CD14-positive monocyte (primary cell): Measurements from ENCODE around the gene EML6. TPM values are rescaled to one million over a fixed set of nuclear protein-coding genes. Genes with fewer than 3 reads are reported as not detected.

Source experiments
- DNase-seq, 3 donors: peaks; one replicate each; pipeline ENCODE4 v3.0.0-alpha.2; 2011 to 2022
- H2AFZ ChIP-seq: 2 replicates; pipeline ENCODE4 v1.6.0; 2012; ENCODE audit warnings: mild to moderate bottlenecking, low read depth, low read length, inconsistent platforms; ENCODE audit not compliant: insufficient read depth, poor library complexity, severe bottlenecking
- H3K27ac ChIP-seq, 2 donors: 1 replicate in 1 of 2; 2 replicates in 1 of 2; pipeline ENCODE4 v1.5.1; 2012 to 2013; ENCODE audit warnings: low read length in 2 of 2, control low read depth in 1 of 2, inconsistent platforms in 1 of 2, low read depth in 1 of 2, mild to moderate bottlenecking in 1 of 2
- H3K27me3 ChIP-seq, 2 donors: one replicate each; pipeline versions ENCODE4 v1.6.0 to v1.6.1; 2011 to 2013; ENCODE audit warnings: low read length in 2 of 2; ENCODE audit not compliant: control insufficient read depth in 2 of 2, insufficient read depth in 2 of 2
- H3K36me3 ChIP-seq, 2 donors: replicated peaks in 1 of 2; 1 replicate in 1 of 2; 2 replicates in 1 of 2; pipeline versions ENCODE4 v1.5.1 to v1.6.1; 2012 to 2013; ENCODE audit warnings: low read length in 2 of 2, control low read depth in 1 of 2, inconsistent platforms in 1 of 2, mild to moderate bottlenecking in 1 of 2; ENCODE audit not compliant: insufficient read depth in 2 of 2, control insufficient read depth in 1 of 2
- H3K4me1 ChIP-seq, 2 donors: 1 replicate in 1 of 2; 2 replicates in 1 of 2; pipeline versions ENCODE4 v1.5.1 to v1.6.1; 2012 to 2013; ENCODE audit warnings: low read length in 2 of 2, control low read depth in 1 of 2, inconsistent platforms in 1 of 2, mild to moderate bottlenecking in 1 of 2, moderate library complexity in 1 of 2; ENCODE audit not compliant: insufficient read depth in 2 of 2, control insufficient read depth in 1 of 2
- H3K4me2 ChIP-seq: replicated peaks from 2 replicates; pipeline ENCODE3; 2012; ENCODE audit warnings: low read length, moderate library complexity, mild to moderate bottlenecking; ENCODE audit not compliant: poor library complexity, severe bottlenecking; ENCODE audit errors: extremely low read depth
- H3K4me3 ChIP-seq, 3 experiments: fragments of 200-600 bp in 1 of 3; sonication (generic) in 1 of 3; replicated peaks in 1 of 3; 1 replicate in 2 of 3; 2 replicates in 1 of 3; pipeline ENCODE4 v1.5.1; 2011 to 2013; ENCODE audit warnings: low read length in 3 of 3, mild to moderate bottlenecking in 3 of 3, control low read depth in 2 of 3, low read depth in 2 of 3, inconsistent platforms in 1 of 3, moderate library complexity in 1 of 3
- H3K79me2 ChIP-seq: 2 replicates; pipeline ENCODE4 v1.6.0; 2012; ENCODE audit warnings: mild to moderate bottlenecking, control low read depth, inconsistent platforms, low read length, moderate library complexity; ENCODE audit not compliant: insufficient read depth
- H3K9ac ChIP-seq: 2 replicates; pipeline ENCODE4 v1.6.0; 2017; ENCODE audit warnings: low read length, mild to moderate bottlenecking; ENCODE audit not compliant: insufficient read depth, poor library complexity, severe bottlenecking
- H3K9me3 ChIP-seq, 2 donors: replicated peaks in 1 of 2; 1 replicate in 1 of 2; 2 replicates in 1 of 2; pipeline versions ENCODE4 v1.5.1 to v1.6.1; 2012 to 2013; ENCODE audit warnings: low read length in 2 of 2, control low read depth in 1 of 2; ENCODE audit not compliant: control insufficient read depth in 1 of 2, insufficient read depth in 1 of 2
- H4K20me1 ChIP-seq: 2 replicates; pipeline ENCODE4 v1.6.0; 2012; ENCODE audit warnings: mild to moderate bottlenecking, low read length, control low read depth, moderate library complexity; ENCODE audit not compliant: insufficient read depth
- H3K27ac Mint-ChIP-seq, 7 donors: one replicate each; pipeline ENCODE4 v1.8.0; 2020; ENCODE audit warnings: mild to moderate bottlenecking in 7 of 7, mixed read lengths in 7 of 7, moderate library complexity in 6 of 7, inconsistent platforms in 2 of 7
- H3K27me3 Mint-ChIP-seq, 3 donors: one replicate each; pipeline ENCODE4 v1.8.0; 2021 to 2022; ENCODE audit warnings: low read depth in 3 of 3, mild to moderate bottlenecking in 3 of 3, mixed read lengths in 3 of 3, moderate library complexity in 3 of 3, inconsistent platforms in 1 of 3
- H3K36me3 Mint-ChIP-seq, 2 donors: one replicate each; pipeline ENCODE4 v1.8.0; 2020; ENCODE audit warnings: mixed read lengths in 2 of 2, inconsistent platforms in 1 of 2, mild to moderate bottlenecking in 1 of 2
- H3K4me1 Mint-ChIP-seq: one replicate; pipeline ENCODE4 v1.8.0; 2020; ENCODE audit warnings: mild to moderate bottlenecking, mixed read lengths
- H3K4me3 Mint-ChIP-seq, 2 donors: one replicate each; pipeline ENCODE4 v1.8.0; 2020; ENCODE audit warnings: mild to moderate bottlenecking in 2 of 2, mixed read lengths in 2 of 2, moderate library complexity in 1 of 2
- H3K9me3 Mint-ChIP-seq, 7 donors: one replicate each; pipeline ENCODE4 v1.8.0; 2020 to 2022; ENCODE audit warnings: mixed read lengths in 7 of 7, mild to moderate bottlenecking in 6 of 7, moderate library complexity in 6 of 7, inconsistent platforms in 2 of 7
- CTCF ChIP-seq: fragments of 200-600 bp; IDR thresholded peaks from one replicate; pipeline ENCODE4 v1.8.0; 2022; ENCODE audit warnings: antibody characterized with exemption, mild to moderate bottlenecking
- WGBS: methylation state at CpG from one replicate; pipeline ENCODE4 v1.1.5; 2013; ENCODE audit warnings: missing lambda C conversion rate; ENCODE audit not compliant: insufficient coverage; 5-methylcytosine and 5-hydroxymethylcytosine counted together
- intact Hi-C, 2 donors: fragments of 100-400 bp; cut with micrococcal nuclease; formaldehyde crosslinking; loops; one replicate each; pipeline versions ENCODE4 v1.15.0 to v1.15.1; 2023
- polyA plus RNA-seq, 3 donors: library from polyadenylated mRNA; depleted of rRNA in 1 of 3; unstranded in 2 of 3; stranded (reverse) in 1 of 3; fragments of 300-500 nt in 2 of 3; fragments of >200 nt in 1 of 3; fragmentation: Illumina TruSeq in 2 of 3; gene quantifications; 1 replicate in 2 of 3; 2 replicates in 1 of 3; pipeline ENCODE4 v1.2.3, GENCODE V29; 2012 to 2021

EML6 gene
- polyA plus RNA-seq, 3 donors = 0.79 TPM; not detected in 2

GRCh38 chr2:54687595-54688152 is 35.8 kb upstream of the EML6 start:
- H3K36me3 Mint-ChIP-seq = no peaks in the 10 kb centered on the region
- no peak overlapping the region for H3K4me3 Mint-ChIP-seq
- Histone ChIP-seq H3K4me1 (no peaks in the 10 kb centered on the region), H3K4me3 (no peak overlapping the region), H3K27me3 (peaks cover 0 to 2% of the 10 kb centered on the region in 2 donors), H3K9ac (no peak overlapping the region), H3K79me2 (no peaks in the 10 kb centered on the region), H3K4me2 (no peak overlapping the region), H2AFZ (peak overlapping the region; percentile 11), H3K27ac (no peak overlapping the region), H3K9me3 (peaks cover 0 to 2% of the 10 kb centered on the region in 2 donors), H3K36me3 (no peaks in the 10 kb centered on the region), H4K20me1 (no peaks in the 10 kb centered on the region)
- H3K4me1 Mint-ChIP-seq = no peaks in the 10 kb centered on the region
- no peak for DNase-seq
- TF ChIP-seq CTCF = no peak
- H3K27ac Mint-ChIP-seq = peak overlapping the region in 2 of 7 donors; percentile 61 to 74
- peaks cover 0 to 3% (median 2%) of the 10 kb centered on the region in 3 donors for H3K27me3 Mint-ChIP-seq
- peaks cover 2 to 9% (median 6%) of the 10 kb centered on the region in 7 donors for H3K9me3 Mint-ChIP-seq
- 57% methylated on average over 2 of the region's 4 CpGs for WGBS
- intact Hi-C loops = no loop called here

GRCh38 chr2:54691445-54692135 is 31.9 kb upstream of the EML6 start:
- intact Hi-C loops = no loop called here
- H3K9ac ChIP-seq = no peak overlapping the region
- peaks cover 0 to 2% of the 10 kb centered on the region in 2 donors for H3K27me3 ChIP-seq
- no peak for DNase-seq
- no peaks in the 10 kb centered on the region for H3K79me2 ChIP-seq
- peaks cover 0 to 2% (median 1%) of the 10 kb centered on the region in 3 donors for H3K27me3 Mint-ChIP-seq
- WGBS = 39% methylated on average over 6 of the region's 8 CpGs
- H3K4me1 ChIP-seq = no peaks in the 10 kb centered on the region
- no peaks in the 10 kb centered on the region for H4K20me1 ChIP-seq
- TF ChIP-seq CTCF = no peak
- H3K27ac ChIP-seq = no peak overlapping the region
- H3K9me3 Mint-ChIP-seq = no peaks in the 10 kb centered on the region
- no peak overlapping the region for H3K4me3 Mint-ChIP-seq
- no peaks in the 10 kb centered on the region for H3K36me3 ChIP-seq
- no peaks in the 10 kb centered on the region for H3K36me3 Mint-ChIP-seq
- H3K9me3 ChIP-seq = no peaks in the 10 kb centered on the region
- no peak overlapping the region for H3K4me3 ChIP-seq
- H2AFZ ChIP-seq = no peak overlapping the region
- H3K4me1 Mint-ChIP-seq = no peaks in the 10 kb centered on the region
- H3K4me2 ChIP-seq = no peak overlapping the region
- H3K27ac Mint-ChIP-seq = peak overlapping the region in 1 of 7 donors; percentile 20
